ENCODE measurements around the gene RFX5. TPM values are rescaled to one million over a fixed set of nuclear protein-coding genes. Genes with fewer than 3 reads are reported as not detected.

RFX5 gene
- total RNA-seq, 1 experiment from 2014 or later: 52.7 TPM

- peaks cover 16 to 34% of the 10 kb centered on the region in 2 experiments for H3K4me1 ChIP-seq (ENCODE audit: control insufficient read depth in 1 of 2, insufficient read depth in 2 of 2, low read length in 2 of 2)
- ATAC-seq (peak; percentile 53; the same call in 1 of the 2 replicates), DNase-seq (ENCODE audit: low read depth, low spot score) (no peak)
- no TSS peak for BruUV-seq (replicated peaks)
- H3K9me2 ChIP-seq (ENCODE audit: insufficient read depth): no peaks in the 10 kb centered on the region
- TF ChIP-seq, protein P1, sequence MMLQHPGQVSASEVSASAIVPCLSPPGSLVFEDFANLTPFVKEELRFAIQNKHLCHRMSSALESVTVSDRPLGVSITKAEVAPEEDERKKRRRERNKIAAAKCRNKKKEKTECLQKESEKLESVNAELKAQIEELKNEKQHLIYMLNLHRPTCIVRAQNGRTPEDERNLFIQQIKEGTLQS (IDR thresholded peaks at IDR 0.05): no peak
- TF ChIP-seq, protein P2, sequence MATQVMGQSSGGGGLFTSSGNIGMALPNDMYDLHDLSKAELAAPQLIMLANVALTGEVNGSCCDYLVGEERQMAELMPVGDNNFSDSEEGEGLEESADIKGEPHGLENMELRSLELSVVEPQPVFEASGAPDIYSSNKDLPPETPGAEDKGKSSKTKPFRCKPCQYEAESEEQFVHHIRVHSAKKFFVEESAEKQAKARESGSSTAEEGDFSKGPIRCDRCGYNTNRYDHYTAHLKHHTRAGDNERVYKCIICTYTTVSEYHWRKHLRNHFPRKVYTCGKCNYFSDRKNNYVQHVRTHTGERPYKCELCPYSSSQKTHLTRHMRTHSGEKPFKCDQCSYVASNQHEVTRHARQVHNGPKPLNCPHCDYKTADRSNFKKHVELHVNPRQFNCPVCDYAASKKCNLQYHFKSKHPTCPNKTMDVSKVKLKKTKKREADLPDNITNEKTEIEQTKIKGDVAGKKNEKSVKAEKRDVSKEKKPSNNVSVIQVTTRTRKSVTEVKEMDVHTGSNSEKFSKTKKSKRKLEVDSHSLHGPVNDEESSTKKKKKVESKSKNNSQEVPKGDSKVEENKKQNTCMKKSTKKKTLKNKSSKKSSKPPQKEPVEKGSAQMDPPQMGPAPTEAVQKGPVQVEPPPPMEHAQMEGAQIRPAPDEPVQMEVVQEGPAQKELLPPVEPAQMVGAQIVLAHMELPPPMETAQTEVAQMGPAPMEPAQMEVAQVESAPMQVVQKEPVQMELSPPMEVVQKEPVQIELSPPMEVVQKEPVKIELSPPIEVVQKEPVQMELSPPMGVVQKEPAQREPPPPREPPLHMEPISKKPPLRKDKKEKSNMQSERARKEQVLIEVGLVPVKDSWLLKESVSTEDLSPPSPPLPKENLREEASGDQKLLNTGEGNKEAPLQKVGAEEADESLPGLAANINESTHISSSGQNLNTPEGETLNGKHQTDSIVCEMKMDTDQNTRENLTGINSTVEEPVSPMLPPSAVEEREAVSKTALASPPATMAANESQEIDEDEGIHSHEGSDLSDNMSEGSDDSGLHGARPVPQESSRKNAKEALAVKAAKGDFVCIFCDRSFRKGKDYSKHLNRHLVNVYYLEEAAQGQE (IDR thresholded peaks at IDR 0.05; ENCODE audit: low read depth): no peak
- peak; percentile 10; the same call in 1 of the 2 replicates for TF ChIP-seq SP1 (IDR thresholded peaks at IDR 0.05; ENCODE audit: low read depth)
- TF ChIP-seq, protein P3, sequence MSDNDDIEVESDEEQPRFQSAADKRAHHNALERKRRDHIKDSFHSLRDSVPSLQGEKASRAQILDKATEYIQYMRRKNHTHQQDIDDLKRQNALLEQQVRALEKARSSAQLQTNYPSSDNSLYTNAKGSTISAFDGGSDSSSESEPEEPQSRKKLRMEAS (IDR thresholded peaks at IDR 0.05): no peak
- TF ChIP-seq EZH2 (IDR thresholded peaks at IDR 0.05): no peak
- no peak for TF ChIP-seq SRF (IDR thresholded peaks at IDR 0.05; ENCODE audit: low read depth)
- TF ChIP-seq ZNF274 (IDR thresholded peaks at IDR 0.05; ENCODE audit: low read depth, low read length): no peak
- no peak for TF ChIP-seq TCF7L2 (IDR thresholded peaks at IDR 0.05; ENCODE audit: borderline replicate concordance, extremely low read depth, insufficient read depth, insufficient read length)
- peak; percentile 50 for TF ChIP-seq FOSL1 (IDR thresholded peaks at IDR 0.05; ENCODE audit: low read depth)
- H2AFZ ChIP-seq (ENCODE audit: low read depth, low read length, poor library complexity, severe bottlenecking): no peak overlapping the region
- H3K79me2 ChIP-seq (ENCODE audit: insufficient read depth, low read length): peaks cover 3% of the 10 kb centered on the region; the same call in 1 of the 2 replicates
- H3K9me3 ChIP-seq (ENCODE audit: control insufficient read depth in 1 of 2, insufficient read depth in 1 of 2, low read depth in 1 of 2, low read length in 2 of 2): no peaks in the 10 kb centered on the region
- ChIA-PET RAD21 (ENCODE audit: low non-redundant PET in 1 of 2, low total read pairs in 2 of 2, uncharacterized antibody in 2 of 2, unreplicated experiment in 2 of 2) (no interaction called here), CTCF (interaction anchor here (1.0 to 4.8 kb wide), 2 partner anchors 13 to 26 kb away, joined by 4 to 33 read pairs; no protein-coding TSS in a partner anchor), POLR2A (interaction anchor here (1.8 kb wide), 1 partner anchor 13 kb away, joined by 11 read pairs; the partner anchor contains the start of gene PI4KB)
- no peaks in the 10 kb centered on the region for H4K20me1 ChIP-seq (ENCODE audit: insufficient read depth)
- intact Hi-C loops (cut with micrococcal nuclease): no loop called here
- no peaks in the 10 kb centered on the region for H3K27me3 ChIP-seq (ENCODE audit: insufficient read depth, low read length)
- no peak overlapping the region for H3K4me3 ChIP-seq (replicated peaks in 1 of 2; ENCODE audit: low read depth in 1 of 2, low read length in 2 of 2)
- no peak overlapping the region for H3K9ac ChIP-seq (ENCODE audit: low read length)
- H3K36me3 ChIP-seq (ENCODE audit: control insufficient read depth in 1 of 2, insufficient read depth in 2 of 2, low read length in 2 of 2): peaks cover 0 to 4% of the 10 kb centered on the region in 2 experiments; a peak in 1 of 4 replicates
- H3K4me2 ChIP-seq (ENCODE audit: low read length): peak overlapping the region; percentile 39
- no peak overlapping the region for H3K27ac ChIP-seq (ENCODE audit: low read depth, low read length)
Observed at GRCh38 chr1:151314137-151314875, 32.7 kb downstream of the RFX5 start.

All from HCT116 (cell line).